A549 (cell line): ENCODE measurements around the gene TSPAN5.

Experiments
- CTCF ChIP-seq: fragments of >200 bp; sonication (Bioruptor Twin); formaldehyde crosslinking; IDR thresholded peaks from 3 replicates; pipeline ENCODE4 v1.5.1; 2016
- EHMT2 ChIP-seq: fragments of 200-600 bp; sonication (generic); IDR thresholded peaks from 2 replicates; pipeline ENCODE4 v1.6.1; 2016; ENCODE audit warnings: antibody characterized with exemption, low read depth, mild to moderate bottlenecking, moderate library complexity
- MAX ChIP-seq: IDR thresholded peaks from 2 replicates; pipeline ENCODE4 v1.6.1; 2012
- MAZ ChIP-seq: fragments of 150-350 bp; IDR thresholded peaks from 2 replicates; pipeline ENCODE4 v1.6.1; 2014; ENCODE audit warnings: antibody characterized with exemption, low read depth, low read length, borderline replicate concordance
- POLR2A ChIP-seq: IDR thresholded peaks from 2 replicates; pipeline ENCODE4 v1.6.1; 2012; ENCODE audit warnings: mild to moderate bottlenecking, low read length
- RAD21 ChIP-seq, 2 experiments: fragments of >200 bp in 1 of 2; sonication (Bioruptor Twin) in 1 of 2; formaldehyde crosslinking in 1 of 2; IDR thresholded peaks in 1 of 2; conservative IDR thresholded peaks in 1 of 2; 2 replicates in 1 of 2; 3 replicates in 1 of 2; pipeline ENCODE4 v1.6.1; 2012 to 2018; ENCODE audit warnings: inconsistent platforms in 1 of 2
- REST ChIP-seq: fragments of 200-600 bp; sonication (generic); IDR thresholded peaks from 2 replicates; pipeline ENCODE4 v1.6.1; 2016; ENCODE audit warnings: antibody characterized with exemption, mild to moderate bottlenecking, moderate library complexity
- TP53 ChIP-seq: fragments of 250-450 bp; sonication (Bioruptor Pico); IDR thresholded peaks from 2 replicates; pipeline ENCODE4 v1.5.0; 2021; ENCODE audit warnings: mild to moderate bottlenecking, moderate library complexity

GRCh38 chr4:98530572-98530971, 127.8 kb downstream of the TSPAN5 start:
- TF ChIP-seq MAZ: no peak
- no peak for TF ChIP-seq TP53 (CRISPR knock-in tag)
- TF ChIP-seq CTCF: no peak
- no peak for TF ChIP-seq POLR2A
- TF ChIP-seq RAD21 (conservative IDR thresholded peaks at IDR 0.05 in 1 of 2, IDR thresholded peaks at IDR 0.05 in 1 of 2): no peak
- TF ChIP-seq MAX: no peak
- TF ChIP-seq REST: no peak
- no peak for TF ChIP-seq EHMT2
